NCI-H2227 (cell line): Measurements from ENCODE around the gene SRGAP3.
"Not testable (repeated sequence)": the region's sequence is repeated elsewhere in the genome, so short reads cannot be mapped to it uniquely, and the experiment has no call there.

Source experiments
- DNase-seq: peaks from one replicate; lab custom pipeline; 2025; ENCODE audit not compliant: unreplicated experiment; lab: John Stamatoyannopoulos, UW

Gene SRGAP3

DNA sequence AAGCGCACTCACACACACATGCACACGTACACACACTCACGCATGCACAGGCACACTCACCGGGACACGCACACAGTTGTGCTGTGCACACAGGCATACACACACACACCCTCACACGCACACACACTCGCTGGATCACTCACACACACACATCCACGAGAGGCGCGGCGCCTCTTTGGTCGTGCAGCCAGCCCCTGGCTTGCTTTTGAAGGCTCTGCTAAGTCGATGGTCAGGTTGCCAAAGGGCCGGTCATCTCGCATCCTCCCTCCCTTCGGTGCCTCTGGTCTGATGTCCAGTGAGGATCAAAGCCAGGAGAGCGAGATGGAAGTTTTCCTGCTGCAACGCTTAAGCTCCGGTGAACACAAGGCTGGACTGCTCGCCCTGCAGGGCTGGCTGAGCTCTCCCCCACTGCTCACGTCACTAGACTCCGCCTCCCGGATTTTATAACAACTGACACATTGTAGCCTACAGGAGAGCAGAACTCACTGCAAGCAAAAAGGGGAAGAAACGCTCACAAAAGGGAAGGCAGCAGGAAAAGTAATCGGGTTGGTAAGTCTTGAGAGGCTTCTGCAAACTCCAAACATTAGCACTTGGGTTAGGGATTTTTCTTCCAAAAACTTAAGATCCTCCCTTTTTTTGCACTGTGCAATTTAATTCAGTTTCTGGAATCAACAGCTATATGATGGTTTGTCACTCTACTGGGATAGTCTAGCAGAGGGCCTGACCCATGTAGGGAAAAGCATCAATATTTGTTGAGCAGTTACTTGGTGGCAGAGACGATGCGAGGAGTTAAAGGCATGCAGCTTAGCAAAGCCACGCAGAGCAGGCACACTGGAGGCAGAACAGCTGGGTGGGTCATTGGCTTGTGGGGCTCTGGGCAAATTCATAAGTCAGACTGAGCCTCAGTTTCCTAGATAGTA, at the start of gene SRGAP3:
Gene SRGAP3 (minus strand): TSS at position 374 of the 920 bp plus-strand sequence. CDS start 695 bp downstream, outside the sequence.
- peak; percentile 90 for DNase-seq

DNA sequence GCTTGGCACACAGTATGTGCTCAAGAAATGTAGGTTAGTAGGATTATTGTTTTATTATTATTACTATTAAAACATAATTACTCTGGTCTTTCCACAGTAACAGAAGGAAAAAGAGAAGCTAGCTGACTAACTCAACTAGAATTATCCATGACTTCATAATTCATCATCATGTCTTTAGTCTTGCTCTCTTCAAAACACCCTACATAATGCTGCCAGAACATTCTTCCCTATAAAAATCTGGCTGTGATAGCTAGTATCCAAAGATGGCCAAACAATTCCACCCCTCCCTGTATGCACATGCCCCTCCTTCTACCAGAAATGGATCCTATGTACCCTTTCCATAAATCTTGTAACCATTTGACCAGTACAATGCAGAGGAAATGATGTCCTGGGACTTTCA, 48.8 kb upstream of the SRGAP3 start:
- DNase-seq = no peak

DNA sequence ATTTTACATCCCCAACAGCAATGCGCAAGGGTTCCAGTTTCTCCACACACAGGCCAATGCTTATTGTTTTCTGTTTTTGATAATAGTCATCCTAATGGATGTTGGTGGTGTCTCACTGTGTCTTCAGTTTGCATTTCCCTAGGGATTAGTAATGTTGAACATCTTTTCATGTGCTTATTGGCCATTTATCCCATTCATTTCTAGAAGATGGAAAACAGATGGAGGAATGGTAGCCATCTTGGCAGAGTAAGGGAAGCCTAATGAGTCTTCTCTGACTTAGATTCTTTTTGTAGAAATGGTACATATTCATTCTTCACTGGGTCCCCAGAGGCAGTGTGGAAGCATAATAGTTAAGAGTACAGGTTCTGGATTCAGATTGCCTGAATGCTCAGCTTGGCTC, 46.8 kb upstream of the SRGAP3 start:
- no peak for DNase-seq

DNA sequence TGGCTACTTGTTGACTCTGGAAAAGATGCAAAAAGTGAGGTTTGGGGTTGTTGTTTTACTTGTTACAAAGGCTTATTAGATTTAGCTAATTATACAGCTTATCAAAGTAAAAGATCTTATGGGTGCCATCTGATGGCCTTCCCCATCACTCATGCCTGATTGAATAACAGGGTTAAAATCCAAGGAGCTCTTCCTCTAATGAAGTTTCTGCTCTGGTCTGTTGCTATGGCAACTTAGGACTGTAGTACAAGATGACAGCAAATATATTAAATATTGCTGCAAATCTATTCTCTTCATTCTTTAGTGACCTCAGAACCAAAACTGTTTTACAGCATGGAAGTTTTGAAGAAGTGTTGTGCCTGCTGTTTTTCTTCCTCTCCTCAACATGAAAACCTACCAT, 45.6 kb upstream of the SRGAP3 start:
- no peak for DNase-seq

DNA sequence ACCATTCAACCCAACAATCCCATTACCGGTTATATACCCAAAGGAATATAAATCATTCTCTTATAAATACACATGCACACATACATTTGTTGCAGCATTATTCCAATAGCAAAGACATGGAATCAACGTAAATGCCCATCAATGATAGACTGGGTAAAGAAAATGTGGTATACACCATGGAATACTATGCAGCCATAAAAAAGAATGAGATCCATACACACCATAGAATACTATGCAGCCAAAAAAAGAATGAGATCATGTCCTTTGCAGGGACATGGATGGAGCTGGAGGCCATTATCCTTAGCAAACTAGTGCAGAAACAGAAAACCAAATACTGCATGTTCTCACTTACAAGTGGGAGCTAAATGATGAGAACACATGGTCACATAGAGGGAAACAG, 44.5 kb upstream of the SRGAP3 start:
- not testable (repeated sequence) for DNase-seq

DNA sequence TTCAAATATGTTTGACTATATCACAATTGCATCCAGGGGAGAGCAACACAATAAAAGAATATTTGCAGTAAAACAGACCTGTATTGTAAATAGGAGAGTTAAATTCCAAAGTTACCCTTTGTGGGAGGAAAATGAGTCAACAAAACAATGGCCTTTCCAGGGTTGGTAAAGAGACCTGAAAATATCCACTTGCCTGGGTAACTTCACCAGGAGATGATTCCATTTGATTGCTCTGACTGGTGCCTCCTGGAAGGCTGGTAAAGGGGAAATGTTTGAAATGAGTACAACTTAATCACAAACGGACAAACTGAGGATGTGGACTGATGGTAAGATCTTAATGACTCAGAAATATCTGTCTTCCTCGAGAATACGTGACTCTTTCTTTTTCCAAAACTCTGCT, 43.6 kb upstream of the SRGAP3 start:
- DNase-seq = no peak

DNA sequence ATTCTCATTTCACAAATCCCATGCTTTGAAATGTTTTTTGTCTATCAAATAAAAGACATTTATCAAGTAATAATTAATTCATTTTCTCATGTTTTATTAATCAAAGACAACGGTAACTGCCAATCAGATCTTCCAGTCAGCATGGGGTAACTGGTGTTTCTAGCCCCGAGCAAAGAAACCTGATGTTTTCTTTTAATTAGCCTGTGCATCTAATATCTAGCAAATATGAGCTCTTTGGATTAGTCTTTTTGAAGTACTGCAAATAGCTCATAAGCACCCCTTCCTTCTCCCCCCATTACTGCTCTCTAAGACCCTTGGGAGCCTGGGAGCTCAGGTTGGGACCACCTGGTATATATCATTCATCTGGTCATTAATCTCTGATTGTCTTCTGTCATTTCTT, 43.1 kb upstream of the SRGAP3 start:
- DNase-seq = no peak

DNA sequence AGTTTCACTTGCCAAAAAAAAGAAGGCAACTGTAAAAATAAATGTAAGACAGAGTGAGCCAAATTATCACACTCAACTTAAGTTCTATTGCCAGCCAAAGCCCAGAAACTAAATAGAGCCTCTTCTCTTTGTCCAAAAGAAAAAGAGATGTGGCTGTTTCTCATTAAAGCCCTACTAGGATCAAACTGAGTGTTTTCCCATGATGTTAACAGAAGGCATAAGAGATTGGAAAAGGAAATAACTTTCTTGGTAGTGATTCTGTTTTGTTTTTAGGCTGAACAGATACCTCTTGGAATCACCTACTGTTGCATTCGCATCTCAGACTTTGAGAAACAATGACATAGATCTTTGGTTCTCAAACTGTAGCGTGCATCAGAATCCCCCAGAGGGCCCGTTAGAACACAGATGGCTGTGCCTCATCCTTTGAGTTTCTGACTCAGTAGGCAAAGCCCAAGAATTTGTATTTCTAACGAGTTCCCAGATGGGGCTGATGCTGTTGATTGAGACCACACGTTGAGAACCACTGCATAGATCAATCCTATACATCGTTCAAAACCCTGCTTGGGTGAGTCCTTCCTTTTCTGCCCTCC, 42.5 kb upstream of the SRGAP3 start:
- no peak for DNase-seq

DNA sequence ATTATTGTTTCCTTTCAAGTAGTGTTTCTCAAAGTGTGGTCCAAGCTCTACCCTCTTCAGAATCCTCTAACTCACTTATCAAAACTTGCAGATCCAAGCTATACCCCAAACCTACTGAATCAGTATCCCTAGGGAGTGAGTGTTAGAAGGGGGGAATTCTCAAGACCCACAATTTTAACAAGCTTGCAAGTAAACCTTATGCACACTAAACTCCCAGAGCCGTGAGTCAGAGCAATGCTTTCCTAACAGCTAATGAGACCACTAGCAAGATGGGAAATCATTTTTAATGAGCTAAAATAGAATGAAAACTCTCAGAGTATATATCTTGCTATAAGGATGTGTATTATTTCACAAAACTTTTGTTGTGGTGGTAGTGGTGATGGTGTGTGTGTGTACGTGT, 41.1 kb upstream of the SRGAP3 start:
- DNase-seq = no peak

DNA sequence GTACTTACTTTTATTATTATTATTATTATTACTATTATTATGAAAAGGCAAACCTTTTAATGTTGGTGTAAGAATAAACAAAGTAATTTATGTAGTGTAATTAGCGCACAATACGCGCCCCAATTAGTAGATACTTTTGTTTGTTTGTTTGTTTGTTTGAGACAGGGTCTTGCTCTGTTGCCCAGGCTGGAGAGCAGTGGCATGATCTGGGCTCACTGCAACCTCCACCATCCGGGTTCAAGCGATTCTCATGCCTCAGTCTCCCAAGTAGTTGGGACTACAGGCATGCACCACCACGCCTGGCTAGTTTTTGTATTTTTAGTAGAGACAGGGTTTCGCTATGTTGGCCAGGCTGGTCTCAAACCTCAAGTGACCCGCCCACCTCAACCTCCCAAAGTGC, 32.1 kb upstream of the SRGAP3 start:
- not testable (repeated sequence) for DNase-seq

DNA sequence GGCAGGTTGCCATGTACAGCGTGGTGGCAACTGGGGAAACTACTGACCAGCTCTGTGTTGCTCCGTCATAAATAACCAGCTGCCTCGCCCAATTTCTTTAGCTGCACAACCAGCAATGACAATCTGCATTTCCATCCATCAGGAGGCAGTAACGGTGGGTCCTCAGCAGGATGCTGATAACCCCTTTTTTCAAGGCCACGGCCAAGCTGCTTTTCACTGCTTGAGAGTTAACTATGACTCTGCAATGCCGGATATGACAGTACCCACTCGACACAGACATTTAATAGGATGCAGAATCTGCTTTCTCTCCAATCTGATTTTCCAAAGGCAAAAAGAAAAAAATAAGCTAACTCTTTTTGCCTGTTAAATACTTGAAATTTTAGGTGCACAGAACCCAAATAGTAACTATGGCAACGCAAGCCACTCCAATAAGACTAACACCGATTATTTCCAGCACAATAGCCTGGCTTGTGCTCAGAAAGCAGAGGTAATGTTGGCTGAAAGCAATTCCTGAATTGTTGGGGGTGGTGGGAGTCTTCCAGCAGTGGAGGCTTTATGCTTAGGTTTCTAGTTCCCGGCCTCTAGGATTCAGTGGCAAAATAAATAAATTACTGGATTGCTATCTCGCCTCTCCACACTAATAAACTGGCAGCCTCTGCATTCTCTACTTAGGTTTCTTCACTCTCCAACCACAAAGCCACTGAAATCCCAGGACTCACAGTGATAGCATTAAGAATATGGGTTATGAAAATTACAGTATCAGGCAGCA, 31.2 kb upstream of the SRGAP3 start:
- DNase-seq = peak; percentile 80

DNA sequence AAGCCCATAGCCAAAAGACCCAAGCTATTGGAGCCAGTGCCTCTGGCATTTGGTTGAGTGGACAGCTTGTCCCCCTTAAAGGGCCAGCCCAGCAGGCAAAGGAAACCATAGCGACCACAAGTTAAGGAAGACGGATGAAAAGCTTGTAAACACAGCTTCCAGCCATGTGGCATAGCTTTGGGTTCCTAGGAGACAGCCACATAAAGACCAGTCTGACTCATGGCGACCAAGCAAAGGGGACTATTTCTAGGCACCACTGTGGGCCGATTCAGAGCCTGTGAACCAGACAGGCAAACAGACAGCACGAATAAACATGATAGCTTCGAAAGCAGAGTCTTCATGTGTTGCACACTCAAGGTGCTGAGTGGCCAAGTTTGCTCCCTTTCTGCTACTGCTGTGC, 30.5 kb upstream of the SRGAP3 start:
- peak; percentile 28 for DNase-seq

DNA sequence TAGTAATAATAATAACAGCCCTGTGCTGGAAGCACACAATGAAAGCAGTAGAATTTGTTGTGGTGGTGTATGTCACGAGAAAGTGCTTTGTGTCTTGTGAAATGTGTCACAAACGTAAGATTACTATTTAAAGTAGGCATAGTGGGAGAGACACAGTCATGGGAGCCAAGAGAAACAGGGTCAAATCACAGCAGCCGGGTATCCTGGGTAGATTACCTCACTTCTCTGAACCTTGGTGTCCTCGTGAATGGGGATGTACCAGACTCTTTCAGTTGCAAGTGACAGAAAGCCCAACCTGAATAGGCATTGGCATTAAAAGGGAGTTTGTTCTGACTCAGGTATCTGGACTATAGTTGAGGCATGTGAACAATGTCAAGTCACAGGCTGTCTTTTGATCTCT, 29.1 kb upstream of the SRGAP3 start:
- no peak for DNase-seq

DNA sequence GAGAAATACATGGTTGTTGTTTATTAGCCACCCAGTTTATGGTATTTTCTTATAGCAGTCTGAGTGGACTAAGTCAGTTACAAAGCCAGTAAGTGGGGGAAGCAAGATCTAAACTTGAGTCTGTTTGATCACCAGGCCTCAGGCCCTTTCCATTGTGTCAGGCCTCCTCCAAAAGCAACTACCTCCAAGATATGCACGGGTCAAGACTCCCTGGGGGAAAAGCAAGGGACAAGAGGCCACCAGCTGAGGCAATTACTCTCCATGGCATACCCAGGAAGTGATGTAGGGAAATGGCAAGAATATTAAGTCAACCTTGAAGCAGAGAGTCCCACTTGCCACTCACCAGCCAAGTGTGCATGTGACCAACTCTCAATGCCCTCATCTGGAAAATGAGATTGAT, 28.6 kb upstream of the SRGAP3 start:
- no peak for DNase-seq

DNA sequence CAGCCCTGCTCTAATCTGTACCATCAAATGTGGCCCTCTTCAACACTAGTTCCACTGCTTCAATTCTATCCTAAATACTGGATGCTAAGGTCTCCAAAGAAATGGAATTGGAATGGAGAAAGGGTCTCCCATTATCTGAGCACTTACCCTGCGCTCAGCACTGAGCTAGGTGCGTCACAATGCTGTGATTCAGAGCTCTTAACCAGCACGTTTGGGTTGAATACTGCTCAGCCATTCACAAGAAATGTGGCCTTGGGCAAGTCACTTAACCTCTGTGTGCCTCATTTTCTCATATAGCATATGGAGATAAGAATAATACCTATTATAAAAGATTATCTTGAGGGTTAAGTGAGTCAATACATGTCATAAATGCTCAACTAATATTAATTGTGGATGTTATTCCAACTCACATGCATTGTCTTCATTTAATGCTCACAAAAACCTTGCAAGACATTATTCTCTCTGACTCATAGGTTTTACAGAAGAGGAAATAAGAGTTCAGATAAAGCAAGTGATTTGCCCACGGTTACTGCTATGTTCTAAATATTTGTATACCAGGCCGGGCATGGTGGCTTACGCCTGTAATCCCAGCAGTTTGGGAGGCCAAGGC, 27.4 kb upstream of the SRGAP3 start:
- DNase-seq = no peak

DNA sequence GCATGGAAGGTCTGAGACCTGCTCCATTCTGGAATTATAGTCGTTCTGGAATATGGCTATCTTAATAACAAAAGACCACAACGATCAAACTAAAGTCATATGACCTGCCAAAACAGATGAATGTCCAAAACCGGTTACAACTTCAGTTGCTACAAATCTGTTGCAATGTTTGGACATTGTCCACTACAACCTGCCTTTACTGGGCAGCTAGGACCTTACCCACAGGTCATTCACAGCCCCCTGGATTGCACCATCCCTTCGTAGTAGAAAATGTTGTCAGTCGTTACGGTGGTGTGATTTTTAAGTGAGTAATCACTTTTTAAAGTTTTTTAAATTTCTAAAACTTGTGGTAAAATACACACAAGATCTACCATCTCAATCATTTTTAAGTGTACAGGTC, 22.5 kb upstream of the SRGAP3 start:
- DNase-seq = no peak

DNA sequence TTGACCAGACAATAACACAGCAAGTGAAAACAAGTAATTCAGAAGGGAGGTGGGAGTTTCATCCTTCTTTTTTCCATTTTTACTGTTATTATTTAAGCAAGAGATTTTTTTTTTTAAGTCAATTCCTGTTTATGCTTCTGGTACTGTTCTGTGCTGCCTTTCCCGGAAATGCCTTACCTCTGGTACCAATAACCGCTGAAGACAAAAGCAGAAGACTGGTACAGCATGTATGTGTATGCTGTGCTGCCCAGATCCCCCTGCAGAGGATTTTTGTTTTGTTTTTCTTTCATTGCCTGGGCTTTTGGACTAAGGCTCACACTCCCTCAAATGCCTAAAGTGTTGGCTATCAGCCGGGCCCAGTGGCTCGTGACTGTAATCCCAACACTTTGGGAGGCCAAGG, 21.3 kb upstream of the SRGAP3 start:
- DNase-seq = no peak

DNA sequence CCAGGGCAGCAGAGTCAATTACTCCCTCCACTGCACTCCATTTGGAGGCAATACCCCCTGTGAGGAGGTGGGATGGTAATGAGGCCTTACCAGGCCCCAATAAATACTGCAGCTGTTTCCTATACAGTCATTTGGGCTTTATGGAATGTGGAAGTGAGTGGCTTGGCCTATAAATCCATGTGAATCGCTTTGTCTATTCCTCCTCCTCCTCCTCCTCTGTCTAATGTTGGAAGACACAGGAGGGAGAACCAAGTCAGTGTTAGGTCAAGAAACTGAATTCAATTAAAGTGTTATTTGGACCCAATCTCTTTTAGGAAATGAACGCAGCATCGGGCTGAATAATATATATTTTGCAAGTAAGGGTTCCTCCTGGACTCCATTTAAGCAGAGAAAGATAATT, 17.3 kb upstream of the SRGAP3 start:
- no peak for DNase-seq

DNA sequence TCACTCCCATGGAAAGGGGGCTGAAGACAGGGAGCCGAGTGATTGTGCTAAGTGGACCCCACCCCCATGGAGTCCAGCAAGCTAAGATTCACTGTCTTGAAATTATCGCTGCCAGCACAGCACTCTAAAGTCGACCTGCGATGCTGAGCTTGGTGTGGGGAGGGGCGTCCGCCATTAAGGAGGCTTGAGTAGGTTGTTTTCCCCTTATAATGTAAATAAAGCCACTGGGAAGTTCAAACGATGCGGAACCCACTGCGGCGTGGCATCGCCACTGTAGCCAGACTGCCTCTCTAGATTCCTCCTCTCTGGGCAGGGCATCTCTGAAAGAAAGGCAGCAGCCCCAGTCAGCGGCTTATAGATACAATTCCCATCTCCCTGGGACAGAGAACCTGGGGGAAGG, 10.9 kb upstream of the SRGAP3 start:
- no peak for DNase-seq

DNA sequence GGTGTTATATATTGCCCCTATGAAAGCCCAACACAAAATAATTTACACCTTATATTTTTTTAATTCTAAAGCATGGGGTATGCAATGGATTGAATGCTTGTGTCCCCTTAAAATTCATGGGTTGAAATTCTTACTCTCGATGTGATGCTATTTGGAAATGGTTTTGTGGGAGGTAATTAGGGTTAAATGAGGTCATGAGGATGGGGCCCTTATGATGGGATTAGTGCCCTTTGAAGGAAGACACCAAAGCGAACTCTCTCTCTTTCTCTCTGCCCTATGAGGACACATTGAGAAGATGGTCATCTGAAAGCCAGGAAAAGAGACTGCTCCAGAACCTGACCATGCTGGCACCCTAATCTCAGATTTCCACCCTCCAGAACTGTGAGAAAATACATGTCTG, 7.6 kb upstream of the SRGAP3 start:
- no peak for DNase-seq

DNA sequence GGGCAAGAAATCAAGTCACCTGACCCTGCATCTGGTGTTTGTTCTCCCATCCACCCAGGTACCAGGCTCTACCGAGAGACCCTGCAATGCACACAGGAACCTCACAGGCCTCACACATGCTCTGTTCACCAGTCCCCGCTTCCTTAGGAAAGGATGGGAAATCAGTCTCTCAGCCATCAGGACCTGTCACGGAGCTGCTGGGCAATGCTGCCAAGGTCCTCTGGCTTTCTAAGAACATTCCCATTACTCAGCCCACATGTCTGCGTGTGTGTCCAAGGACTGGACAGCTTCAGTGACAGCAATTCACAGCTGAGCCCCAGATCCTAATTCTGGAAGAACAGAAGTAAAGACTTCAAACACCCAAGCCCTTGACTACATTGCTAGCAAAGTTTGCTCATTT, 6.5 kb upstream of the SRGAP3 start:
- DNase-seq = no peak
